ENCODE measurements around the gene CPLX3.

GRCh38 chr15:74851960-74852359, 25.5 kb downstream of the CPLX3 start:
- TF ChIP-seq CTCF (IDR thresholded peaks at IDR 0.05) (no peak), POLR2A (IDR thresholded peaks at IDR 0.05) (no peak), POLR2AphosphoS5 (IDR thresholded peaks at IDR 0.05) (no peak)
